ENCODE results near the gene ARID3B. TPM values are rescaled to one million over a fixed set of nuclear protein-coding genes. Genes with fewer than 3 reads are reported as not detected.

ARID3B gene
- total RNA-seq, 120 experiments from 2014 or later, result 2.4 to 9.2 (median 5.6) TPM

Other genes with a start within 250 kb of the ARID3B start
- 1 to 10 TPM in 106 of 120 experiments, under 1 TPM in 14; 0.37 to 5.5 (median 2.0) TPM for gene CYP11A1, start 173.6 kb upstream of the ARID3B start, total RNA-seq
- gene SEMA7A, start 107.3 kb upstream of the ARID3B start, total RNA-seq, result 100 to 1,000 TPM in 2 of 120 experiments, 10 to 100 TPM in 118; 34.1 to 116 (median 63.6) TPM
- 100 to 1,000 TPM in 1 of 120 experiments, 10 to 100 TPM in 119; 46.8 to 107 (median 78.1) TPM for gene UBL7, start 80.1 kb upstream of the ARID3B start, total RNA-seq
- gene CLK3, start 74.6 kb downstream of the ARID3B start, total RNA-seq, result 10 to 100 TPM; 41.9 to 96.5 (median 63.3) TPM
- 10 to 100 TPM; 27.4 to 63.8 (median 38.5) TPM for gene EDC3, start 154.8 kb downstream of the ARID3B start, total RNA-seq
- 1 to 10 TPM in 10 of 120 experiments, under 1 TPM in 85, not detected in 25; 0.18 to 4.9 (median 0.48) TPM for gene CYP1A1, start 184.3 kb downstream of the ARID3B start, total RNA-seq
- not detected for gene CYP1A2, start 207.6 kb downstream of the ARID3B start, total RNA-seq
- 10 to 100 TPM; 28.9 to 71.0 (median 41.8) TPM for gene CSK, start 240.9 kb downstream of the ARID3B start, total RNA-seq

Measured in dorsolateral prefrontal cortex (tissue), 118 donors.